ENCODE measurements around the gene NOL4L.

NOL4L gene

DNA sequence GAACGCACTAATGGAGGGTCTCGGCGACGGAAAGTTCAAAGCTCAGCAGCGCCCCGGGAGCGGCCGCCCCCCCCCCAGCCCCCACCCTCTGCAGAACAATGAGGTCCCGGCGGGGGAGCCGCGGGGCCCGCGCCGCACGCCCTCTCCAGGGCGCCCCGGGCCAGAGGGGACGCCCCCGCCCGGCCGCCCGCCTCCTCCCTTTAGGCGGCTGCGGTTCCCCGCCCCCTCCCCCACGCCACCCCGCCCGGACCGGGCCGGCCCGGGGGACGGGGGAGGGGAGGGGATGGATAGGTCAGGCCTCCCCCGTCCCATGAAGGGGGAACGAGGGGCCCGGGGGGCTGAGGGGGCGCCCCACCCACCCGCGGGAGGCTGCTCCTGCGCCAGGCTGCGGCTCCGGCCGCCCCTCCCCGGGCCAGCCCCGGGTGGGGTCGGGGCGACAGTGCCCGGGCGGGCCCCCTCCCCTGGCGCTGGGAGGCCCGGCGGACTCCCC is 1.5 kb downstream of the NOL4L start:
- no peak overlapping the region for H4K91ac ChIP-seq (ENCODE audit: low read depth, low read length)
- H3K4ac ChIP-seq (ENCODE audit: low read depth, low read length): no peak overlapping the region
- no peak overlapping the region for H4K8ac ChIP-seq (ENCODE audit: low read depth, low read length)
- no peak overlapping the region for H3K27ac ChIP-seq (ENCODE audit: low read depth, low read length)
- no peak overlapping the region for H3K23ac ChIP-seq (ENCODE audit: low read length)
- H2AK5ac ChIP-seq (ENCODE audit: low read length): no peak overlapping the region
- H2BK5ac ChIP-seq (ENCODE audit: low read depth, low read length, poor library complexity): no peak overlapping the region
- peaks cover 2% of the 10 kb centered on the region for H3K79me2 ChIP-seq (ENCODE audit: control insufficient read depth, insufficient read depth, low read length, poor library complexity)
- H3K4me1 ChIP-seq (ENCODE audit: control insufficient read depth in 1 of 2, insufficient read depth in 2 of 2, low read length in 2 of 2): peaks cover 0 to 5% of the 10 kb centered on the region in 2 experiments
- H3K9me3 ChIP-seq (ENCODE audit: insufficient read depth, low read depth, low read length): peaks cover 6% of the 10 kb centered on the region
- whole genome bisulfite sequencing (ENCODE audit: extremely low coverage, insufficient coverage, insufficient read length): no CpG with 5 or more reads among the region's 52 CpGs
- DNase-seq: no peak
- H3K79me1 ChIP-seq (ENCODE audit: low read length): peaks cover 8% of the 10 kb centered on the region
- no peak overlapping the region for H2AFZ ChIP-seq (ENCODE audit: insufficient read depth, low read length, poor library complexity)
- H4K12ac ChIP-seq (ENCODE audit: low read depth, low read length): no peak overlapping the region
- peaks cover 24% of the 10 kb centered on the region for H3K27me3 ChIP-seq (ENCODE audit: insufficient read depth, low read length)
- no peak overlapping the region for H2BK12ac ChIP-seq (ENCODE audit: low read length)
- H3K36me3 ChIP-seq (ENCODE audit: control insufficient read depth in 1 of 2, insufficient read depth in 2 of 2, low read length in 2 of 2): no peaks in the 10 kb centered on the region
- no peak overlapping the region for H3K9ac ChIP-seq (ENCODE audit: low read length)
- peak overlapping the region; percentile 60 for H3K4me3 ChIP-seq (ENCODE audit: low read depth, low read length)
- H3K14ac ChIP-seq (ENCODE audit: low read length): no peak overlapping the region
- H3K18ac ChIP-seq (ENCODE audit: low read length): no peak overlapping the region
- peak overlapping the region; percentile 60 for H3K4me2 ChIP-seq (ENCODE audit: low read length)
- H2BK120ac ChIP-seq (ENCODE audit: insufficient read depth, low read length, poor library complexity): no peak overlapping the region

DNA sequence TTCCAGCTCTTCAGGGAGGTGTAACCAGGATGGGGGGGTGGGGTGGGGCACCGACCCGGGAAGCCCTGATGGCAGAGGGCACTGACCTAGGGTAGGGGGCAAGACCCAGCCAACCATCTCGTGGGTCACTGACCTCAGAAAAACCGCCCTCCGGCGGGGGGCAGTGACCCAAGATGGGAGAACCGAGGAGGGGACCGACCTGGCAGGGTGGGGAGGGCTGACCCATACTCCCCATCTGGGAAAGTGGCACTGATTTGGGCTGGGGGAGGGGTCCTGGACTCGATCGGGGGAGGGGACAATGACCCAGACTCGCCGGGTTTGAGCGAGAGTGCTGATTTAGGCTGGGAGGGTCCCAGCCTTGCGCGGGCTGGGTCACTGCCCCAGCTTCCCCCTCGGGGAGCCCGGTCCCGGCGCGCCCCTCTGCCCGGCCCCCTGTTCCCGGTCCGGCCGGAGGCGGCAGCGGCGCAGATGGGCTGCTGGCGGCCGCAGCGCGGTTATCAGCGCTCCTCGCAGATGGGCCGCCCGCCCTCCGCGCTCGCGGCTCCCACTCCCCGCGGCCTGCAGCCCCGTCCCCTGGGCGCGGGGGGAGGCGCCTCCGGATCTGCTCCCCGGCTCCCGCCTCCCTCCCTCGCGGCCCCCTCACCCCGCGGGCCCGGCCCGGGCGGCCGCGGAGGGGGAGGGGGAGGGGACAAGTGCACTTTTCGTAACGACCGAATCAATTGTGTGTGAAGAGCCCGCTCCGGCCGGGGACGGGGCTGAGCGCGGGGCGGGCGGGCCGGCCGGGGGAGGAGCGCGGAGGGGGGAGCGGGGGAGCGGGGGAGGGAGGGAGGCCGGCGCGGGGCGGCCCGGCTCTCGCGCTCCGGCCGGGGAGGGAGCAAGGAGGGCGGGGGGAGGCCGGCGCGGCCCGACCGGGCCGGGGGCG is 2.2 kb downstream of the NOL4L start:
- no peak overlapping the region for H2AFZ ChIP-seq (ENCODE audit: insufficient read depth, low read length, poor library complexity)
- H3K27ac ChIP-seq (ENCODE audit: low read depth, low read length): no peak overlapping the region
- no CpG with 5 or more reads among the region's 91 CpGs for WGBS (ENCODE audit: extremely low coverage, insufficient coverage, insufficient read length)
- no peak overlapping the region for H2AK5ac ChIP-seq (ENCODE audit: low read length)
- DNase-seq: no peak
- H4K8ac ChIP-seq (ENCODE audit: low read depth, low read length): peak overlapping the region; percentile 55
- peak overlapping the region; percentile 37 for H2BK12ac ChIP-seq (ENCODE audit: low read length)
- no peak overlapping the region for H2BK5ac ChIP-seq (ENCODE audit: low read depth, low read length, poor library complexity)
- H3K9ac ChIP-seq (ENCODE audit: low read length): peak overlapping the region; percentile 56
- no peak overlapping the region for H4K12ac ChIP-seq (ENCODE audit: low read depth, low read length)
- H3K27me3 ChIP-seq (ENCODE audit: insufficient read depth, low read length): peaks cover 24% of the 10 kb centered on the region
- H3K4me2 ChIP-seq (ENCODE audit: low read length): peak overlapping the region; percentile 86
- no peaks in the 10 kb centered on the region for H3K36me3 ChIP-seq (ENCODE audit: control insufficient read depth in 1 of 2, insufficient read depth in 2 of 2, low read length in 2 of 2)
- peak overlapping the region; percentile 69 for H3K4me3 ChIP-seq (ENCODE audit: low read depth, low read length)
- H3K4ac ChIP-seq (ENCODE audit: low read depth, low read length): no peak overlapping the region
- peaks cover 0 to 5% of the 10 kb centered on the region in 2 experiments for H3K4me1 ChIP-seq (ENCODE audit: control insufficient read depth in 1 of 2, insufficient read depth in 2 of 2, low read length in 2 of 2)
- no peak overlapping the region for H3K23ac ChIP-seq (ENCODE audit: low read length)
- H3K79me1 ChIP-seq (ENCODE audit: low read length): peaks cover 8% of the 10 kb centered on the region
- peaks cover 6% of the 10 kb centered on the region for H3K9me3 ChIP-seq (ENCODE audit: insufficient read depth, low read depth, low read length)
- H2BK120ac ChIP-seq (ENCODE audit: insufficient read depth, low read length, poor library complexity): peak overlapping the region; percentile 39
- peak overlapping the region; percentile 38 for H3K18ac ChIP-seq (ENCODE audit: low read length)
- H3K14ac ChIP-seq (ENCODE audit: low read length): peak overlapping the region; percentile 25
- peaks cover 2% of the 10 kb centered on the region for H3K79me2 ChIP-seq (ENCODE audit: control insufficient read depth, insufficient read depth, low read length, poor library complexity)
- peak overlapping the region; percentile 66 for H4K91ac ChIP-seq (ENCODE audit: low read depth, low read length)

DNA sequence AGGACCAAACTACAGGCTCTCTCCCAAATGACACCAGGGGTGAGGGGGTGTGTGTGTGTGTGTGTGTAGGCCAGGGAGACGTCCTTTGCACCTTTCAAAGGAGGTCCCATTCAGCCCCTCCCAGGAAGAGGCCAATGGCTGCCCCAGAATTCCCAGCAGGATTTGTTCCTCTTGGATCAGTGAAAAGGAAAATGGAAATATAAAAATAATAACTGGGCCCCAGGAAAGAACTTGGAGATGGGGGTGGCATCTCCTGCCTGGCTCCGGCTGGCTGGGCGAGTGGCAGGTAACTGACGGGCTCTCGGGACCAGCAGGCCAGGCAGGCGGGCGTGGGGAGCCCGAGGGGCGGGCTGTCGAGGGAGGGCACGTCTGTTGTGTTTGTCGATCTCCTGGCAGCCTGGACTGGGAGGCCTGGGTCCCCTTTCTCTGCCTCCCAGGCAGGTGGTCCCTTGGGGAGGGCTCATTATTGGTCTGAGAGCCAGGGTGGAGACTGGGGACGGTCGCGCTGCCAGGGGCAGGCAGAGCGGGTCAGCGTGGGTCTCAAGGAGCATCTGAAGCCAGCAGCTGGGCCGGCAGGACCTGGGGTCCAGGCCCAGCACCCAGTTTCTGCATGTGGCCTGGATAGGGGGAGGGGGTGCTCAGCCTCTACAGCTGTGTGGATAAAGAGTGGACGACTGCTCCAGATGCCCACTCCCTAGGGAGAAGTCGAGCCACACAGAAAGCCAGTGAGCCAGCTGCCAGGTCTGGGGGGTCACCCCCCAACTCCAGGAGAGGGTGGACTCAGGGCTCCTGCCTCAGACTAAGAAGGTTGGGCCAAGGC is 3.1 kb downstream of the NOL4L start:
- Histone ChIP-seq H3K36me3 (ENCODE audit: control insufficient read depth in 1 of 2, insufficient read depth in 2 of 2, low read length in 2 of 2) (no peaks in the 10 kb centered on the region), H2BK12ac (ENCODE audit: low read length) (no peak overlapping the region), H4K91ac (ENCODE audit: low read depth, low read length) (no peak overlapping the region), H3K18ac (ENCODE audit: low read length) (no peak overlapping the region), H3K14ac (ENCODE audit: low read length) (no peak overlapping the region), H3K4me3 (ENCODE audit: low read depth, low read length) (no peak overlapping the region), H2BK120ac (ENCODE audit: insufficient read depth, low read length, poor library complexity) (no peak overlapping the region), H2AK5ac (ENCODE audit: low read length) (no peak overlapping the region), H3K79me1 (ENCODE audit: low read length) (peaks cover 8% of the 10 kb centered on the region), H3K79me2 (ENCODE audit: control insufficient read depth, insufficient read depth, low read length, poor library complexity) (peaks cover 2% of the 10 kb centered on the region), H3K27me3 (ENCODE audit: insufficient read depth, low read length) (peaks cover 20% of the 10 kb centered on the region), H2BK5ac (ENCODE audit: low read depth, low read length, poor library complexity) (no peak overlapping the region), H3K9me3 (ENCODE audit: insufficient read depth, low read depth, low read length) (peaks cover 6% of the 10 kb centered on the region), H4K12ac (ENCODE audit: low read depth, low read length) (no peak overlapping the region), H3K23ac (ENCODE audit: low read length) (no peak overlapping the region), H2AFZ (ENCODE audit: insufficient read depth, low read length, poor library complexity) (no peak overlapping the region), H3K9ac (ENCODE audit: low read length) (no peak overlapping the region), H3K4ac (ENCODE audit: low read depth, low read length) (no peak overlapping the region), H3K27ac (ENCODE audit: low read depth, low read length) (no peak overlapping the region), H4K8ac (ENCODE audit: low read depth, low read length) (no peak overlapping the region), H3K4me2 (ENCODE audit: low read length) (no peak overlapping the region), H3K4me1 (ENCODE audit: control insufficient read depth in 1 of 2, insufficient read depth in 2 of 2, low read length in 2 of 2) (peaks cover 0 to 5% of the 10 kb centered on the region in 2 experiments)
- no CpG with 5 or more reads among the region's 20 CpGs for WGBS (ENCODE audit: extremely low coverage, insufficient coverage, insufficient read length)
- no peak for DNase-seq

DNA sequence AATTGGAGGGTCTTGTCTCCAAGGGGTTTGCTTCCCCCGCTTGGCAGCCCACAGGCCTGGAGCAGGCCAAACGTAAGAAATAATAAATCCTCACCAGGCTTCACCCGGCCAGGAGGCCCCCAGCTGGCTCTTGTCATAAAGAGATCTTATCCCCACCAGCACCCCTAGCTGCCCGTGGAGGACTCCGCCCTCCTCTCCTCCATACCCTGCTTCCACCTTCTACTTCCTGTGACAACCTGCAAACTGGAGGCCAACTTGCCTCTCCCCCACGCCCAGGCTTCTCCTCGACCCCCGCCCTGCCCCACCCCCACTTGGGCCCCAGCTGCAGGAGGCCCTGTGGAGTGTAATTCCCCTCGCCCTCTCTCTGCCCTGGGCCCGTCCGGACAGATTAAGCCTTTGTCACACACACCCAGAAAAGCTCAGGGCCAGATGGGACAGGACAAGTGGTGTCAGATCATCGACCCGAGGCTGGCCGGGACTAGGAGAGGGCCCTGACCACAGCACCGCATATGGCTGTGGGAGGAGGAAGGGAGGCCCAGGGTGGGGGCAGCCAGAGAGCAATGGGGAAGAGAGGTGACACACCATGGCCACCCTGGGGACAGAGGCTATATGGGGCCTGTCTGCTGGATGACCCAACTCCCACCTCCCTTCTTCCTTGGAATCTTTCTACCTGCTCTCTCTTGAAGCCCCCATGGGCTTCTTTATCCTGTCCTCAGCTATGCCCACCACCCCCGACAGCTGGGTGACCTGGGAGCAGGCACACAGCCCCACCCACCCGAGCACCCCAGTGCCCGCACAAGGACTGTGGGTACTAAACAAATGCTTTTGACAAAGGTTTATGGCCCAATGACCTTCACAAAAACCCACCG is 3.9 kb downstream of the NOL4L start:
- no peak overlapping the region for H3K14ac ChIP-seq (ENCODE audit: low read length)
- WGBS (ENCODE audit: extremely low coverage, insufficient coverage, insufficient read length): no CpG with 5 or more reads among the region's 19 CpGs
- H2BK120ac ChIP-seq (ENCODE audit: insufficient read depth, low read length, poor library complexity): no peak overlapping the region
- no peak overlapping the region for H4K91ac ChIP-seq (ENCODE audit: low read depth, low read length)
- H3K9ac ChIP-seq (ENCODE audit: low read length): no peak overlapping the region
- H2BK5ac ChIP-seq (ENCODE audit: low read depth, low read length, poor library complexity): no peak overlapping the region
- H3K27ac ChIP-seq (ENCODE audit: low read depth, low read length): no peak overlapping the region
- no peak overlapping the region for H3K23ac ChIP-seq (ENCODE audit: low read length)
- peaks cover 2% of the 10 kb centered on the region for H3K79me2 ChIP-seq (ENCODE audit: control insufficient read depth, insufficient read depth, low read length, poor library complexity)
- no peak overlapping the region for H4K12ac ChIP-seq (ENCODE audit: low read depth, low read length)
- H3K36me3 ChIP-seq (ENCODE audit: control insufficient read depth in 1 of 2, insufficient read depth in 2 of 2, low read length in 2 of 2): no peaks in the 10 kb centered on the region
- H3K79me1 ChIP-seq (ENCODE audit: low read length): peaks cover 8% of the 10 kb centered on the region
- no peak overlapping the region for H3K18ac ChIP-seq (ENCODE audit: low read length)
- H2AK5ac ChIP-seq (ENCODE audit: low read length): no peak overlapping the region
- peaks cover 16% of the 10 kb centered on the region for H3K27me3 ChIP-seq (ENCODE audit: insufficient read depth, low read length)
- no peak overlapping the region for H2BK12ac ChIP-seq (ENCODE audit: low read length)
- no peak overlapping the region for H3K4ac ChIP-seq (ENCODE audit: low read depth, low read length)
- H2AFZ ChIP-seq (ENCODE audit: insufficient read depth, low read length, poor library complexity): no peak overlapping the region
- peaks cover 0 to 5% of the 10 kb centered on the region in 2 experiments for H3K4me1 ChIP-seq (ENCODE audit: control insufficient read depth in 1 of 2, insufficient read depth in 2 of 2, low read length in 2 of 2)
- H4K8ac ChIP-seq (ENCODE audit: low read depth, low read length): no peak overlapping the region
- no peak for DNase-seq
- H3K4me2 ChIP-seq (ENCODE audit: low read length): no peak overlapping the region
- no peak overlapping the region for H3K4me3 ChIP-seq (ENCODE audit: low read depth, low read length)
- H3K9me3 ChIP-seq (ENCODE audit: insufficient read depth, low read depth, low read length): peaks cover 4% of the 10 kb centered on the region
